Measurements from ENCODE around the gene TNK2.

TNK2 gene

GRCh38 chr3:195895078-195895860 lies 13.1 kb downstream of the TNK2 start:
- peak; percentile 39 for DNase-seq (ENCODE audit: low read depth)
- H3K4me3 ChIP-seq (ENCODE audit: low read length) = peak overlapping the region; percentile 80
- TF ChIP-seq CTCF (conservative IDR thresholded peaks at IDR 0.05; ENCODE audit: low read length) = peak; percentile 54

- peak overlapping the region; percentile 80 for H3K4me3 ChIP-seq (ENCODE audit: low read length)
- DNase-seq (ENCODE audit: low read depth) = no peak
- TF ChIP-seq CTCF (conservative IDR thresholded peaks at IDR 0.05; ENCODE audit: low read length) = no peak
Measured at GRCh38 chr3:195893916-195894465, 14.4 kb downstream of the TNK2 start.

- H3K4me3 ChIP-seq (ENCODE audit: low read length) = no peak overlapping the region
- TF ChIP-seq CTCF (conservative IDR thresholded peaks at IDR 0.05; ENCODE audit: low read length) = no peak
- DNase-seq (ENCODE audit: low read depth) = no peak
Measured at GRCh38 chr3:195893516-195893915, 14.8 kb downstream of the TNK2 start.

- DNase-seq (ENCODE audit: low read depth) = no peak
- no peak for TF ChIP-seq CTCF (conservative IDR thresholded peaks at IDR 0.05; ENCODE audit: low read length)
- H3K4me3 ChIP-seq (ENCODE audit: low read length) = peak overlapping the region; percentile 43
Measured at GRCh38 chr3:195893044-195893395, 15.3 kb downstream of the TNK2 start.

- no peak for TF ChIP-seq CTCF (conservative IDR thresholded peaks at IDR 0.05; ENCODE audit: low read length)
- peak overlapping the region; percentile 43 for H3K4me3 ChIP-seq (ENCODE audit: low read length)
- DNase-seq (ENCODE audit: low read depth) = peak; percentile 79
Measured at GRCh38 chr3:195892105-195893043, 16.0 kb downstream of the TNK2 start.

- no peak for TF ChIP-seq CTCF (conservative IDR thresholded peaks at IDR 0.05; ENCODE audit: low read length)
- no peak for DNase-seq (ENCODE audit: low read depth)
- H3K4me3 ChIP-seq (ENCODE audit: low read length) = peak overlapping the region; percentile 12
Measured at GRCh38 chr3:195891431-195892104, 16.8 kb downstream of the TNK2 start.
